SIG-M5 treated with dmso at 0.1 percent for 504 hours (cell line): ENCODE data around the gene NTRK2.

ENCODE experiments used
- DNase-seq: peaks from one replicate; lab custom pipeline; 2025; ENCODE audit not compliant: unreplicated experiment; lab: John Stamatoyannopoulos, UW

Gene NTRK2

GRCh38 chr9:84731696-84732095, 62.2 kb downstream of the NTRK2 start:
- no peak for DNase-seq

DNA sequence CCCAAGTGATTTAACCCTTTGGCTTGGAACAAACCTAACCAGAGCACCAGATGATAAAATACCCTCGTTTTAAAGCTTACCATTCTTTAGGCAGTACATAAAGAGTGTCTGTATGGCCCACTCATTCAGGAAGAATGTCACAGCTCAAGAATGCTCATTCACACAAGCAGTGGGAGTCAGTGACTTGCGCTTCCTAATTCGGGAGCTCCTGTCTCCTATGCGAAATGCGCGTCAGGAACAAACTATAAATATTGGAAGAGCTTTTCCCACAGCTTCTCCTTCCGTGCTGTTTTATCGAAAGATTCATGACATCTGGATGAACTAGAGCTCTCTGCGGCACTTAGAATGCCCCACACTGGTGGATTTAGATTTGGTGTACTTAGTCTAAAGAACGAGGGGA, 66.6 kb downstream of the NTRK2 start:
- no peak for DNase-seq

DNA sequence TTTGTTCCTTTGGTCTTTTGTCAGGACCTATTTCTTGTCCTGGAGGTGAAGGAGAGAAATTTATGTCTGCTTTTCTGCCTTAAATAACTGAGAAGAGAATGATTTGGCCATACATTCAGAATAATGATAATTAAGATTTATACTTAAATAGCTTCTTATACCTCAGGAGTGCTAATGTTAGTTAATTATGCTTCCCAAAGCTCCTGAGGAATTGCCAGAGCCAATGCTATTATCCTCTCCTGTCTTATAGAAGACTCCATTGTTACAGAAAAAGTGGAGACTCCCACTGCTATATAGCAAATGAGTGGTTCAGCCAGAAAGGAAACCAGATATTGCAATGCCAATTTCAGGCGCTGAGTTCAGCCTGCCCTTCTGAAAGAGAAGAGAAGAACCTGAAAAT, 67.0 kb downstream of the NTRK2 start:
- no peak for DNase-seq

- DNase-seq: no peak
Observed at GRCh38 chr9:84738353-84738752, 68.8 kb downstream of the NTRK2 start.

- DNase-seq: no peak
Observed at GRCh38 chr9:84742261-84742660, 72.7 kb downstream of the NTRK2 start.

GRCh38 chr9:84744195-84744594, 74.7 kb downstream of the NTRK2 start:
- no peak for DNase-seq

GRCh38 chr9:84744726-84745125, 75.2 kb downstream of the NTRK2 start:
- no peak for DNase-seq

DNA sequence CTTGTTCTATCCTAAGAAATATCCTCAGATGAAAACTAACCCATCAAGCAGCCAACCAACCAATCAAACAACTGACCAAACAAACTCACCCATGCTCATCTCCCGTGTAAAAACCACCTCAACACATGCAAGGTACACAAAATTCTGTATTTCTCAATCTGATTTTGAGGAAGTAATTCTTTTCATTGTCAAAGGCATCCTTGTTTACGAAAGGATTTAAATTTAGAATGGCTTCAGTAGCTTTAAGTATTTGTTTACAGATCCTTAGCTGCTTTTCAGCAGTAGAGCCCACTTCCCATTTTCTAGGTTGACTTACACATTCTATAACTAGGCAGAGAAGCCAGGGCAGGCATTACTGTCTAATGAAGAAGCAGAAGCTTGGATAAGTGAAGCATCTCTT, 78.6 kb downstream of the NTRK2 start:
- DNase-seq: no peak

GRCh38 chr9:84750152-84750865, 80.8 kb downstream of the NTRK2 start:
- DNase-seq: no peak

DNA sequence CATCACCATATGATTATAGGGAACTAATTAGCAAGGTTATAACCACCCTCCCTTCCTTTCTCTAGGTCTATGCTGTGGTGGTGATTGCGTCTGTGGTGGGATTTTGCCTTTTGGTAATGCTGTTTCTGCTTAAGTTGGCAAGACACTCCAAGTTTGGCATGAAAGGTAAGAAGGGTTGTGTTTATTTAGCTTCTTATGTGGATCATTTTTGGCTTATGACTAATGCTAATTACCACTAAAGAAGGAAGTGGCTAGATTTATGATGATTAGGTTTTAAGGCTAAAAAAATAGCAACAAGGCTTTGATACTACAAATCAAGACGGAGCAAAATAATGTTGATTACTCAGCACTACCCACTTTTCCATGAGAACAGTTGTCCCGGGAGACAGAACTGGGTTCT, 82.4 kb downstream of the NTRK2 start:
- no peak for DNase-seq

DNA sequence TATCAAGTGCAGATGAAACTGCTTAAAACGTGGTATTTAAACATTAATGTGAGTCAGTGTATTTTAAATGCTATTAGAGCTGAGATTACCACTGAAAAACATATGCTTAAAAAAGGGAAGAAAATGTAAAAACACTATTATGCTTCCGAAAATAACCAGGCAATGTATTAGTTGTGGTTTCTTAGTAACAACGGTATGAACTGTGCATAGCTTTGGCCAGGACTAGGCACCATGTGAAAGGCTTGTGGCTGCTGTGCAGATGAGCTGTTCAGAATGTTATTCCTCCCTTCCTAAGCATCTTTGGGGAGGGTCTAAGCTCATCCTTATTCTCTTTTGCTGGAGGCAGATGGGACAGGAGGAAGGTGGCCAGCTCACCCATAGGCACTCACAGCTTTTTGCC, 84.9 kb downstream of the NTRK2 start:
- no peak for DNase-seq

- DNase-seq: no peak
Observed at GRCh38 chr9:84754881-84755280, 85.4 kb downstream of the NTRK2 start.

- no peak for DNase-seq
Observed at GRCh38 chr9:84755380-84755779, 85.9 kb downstream of the NTRK2 start.

- DNase-seq: no peak
Observed at GRCh38 chr9:84756171-84756570, 86.6 kb downstream of the NTRK2 start.

DNA sequence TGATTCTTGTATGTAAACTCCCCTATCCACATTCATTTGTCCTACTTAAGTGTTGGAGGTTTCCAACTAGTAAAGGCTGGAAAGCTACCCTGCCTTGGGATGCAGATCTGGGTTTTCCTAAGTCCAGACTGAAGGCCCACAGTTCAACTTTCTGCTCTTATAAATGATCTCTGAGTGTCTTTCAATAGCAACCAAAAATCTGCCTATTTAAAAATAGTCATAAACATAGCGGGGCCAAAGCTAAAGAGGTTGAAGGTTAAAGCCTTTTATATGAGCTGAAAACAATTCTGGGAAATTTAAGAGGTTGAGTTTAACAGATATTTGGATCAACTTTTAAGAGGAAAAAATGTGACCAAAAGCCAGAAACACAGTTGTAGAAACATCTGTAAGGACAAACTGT, 87.2 kb downstream of the NTRK2 start:
- no peak for DNase-seq

DNA sequence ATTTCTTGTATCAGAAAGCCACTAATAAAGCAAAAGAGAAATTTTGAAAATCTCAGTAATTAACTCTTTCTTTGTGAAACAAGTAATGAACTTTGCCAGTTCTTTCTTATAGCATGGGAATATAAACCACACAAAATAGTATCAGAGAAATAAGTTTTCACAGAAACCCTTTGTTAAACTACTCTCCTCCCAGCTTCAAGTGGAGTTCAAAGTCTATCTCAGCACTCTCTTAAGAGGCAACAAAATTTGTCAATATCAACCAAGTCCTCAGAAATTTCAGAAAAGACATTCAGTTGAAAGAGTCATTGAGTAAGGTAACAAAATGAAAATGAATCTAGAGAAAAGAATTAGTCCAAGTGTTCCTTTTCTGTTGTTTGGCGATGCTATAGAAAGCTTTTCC, 89.3 kb downstream of the NTRK2 start:
- DNase-seq: no peak

GRCh38 chr9:84759300-84759750, 89.8 kb downstream of the NTRK2 start:
- no peak for DNase-seq

DNA sequence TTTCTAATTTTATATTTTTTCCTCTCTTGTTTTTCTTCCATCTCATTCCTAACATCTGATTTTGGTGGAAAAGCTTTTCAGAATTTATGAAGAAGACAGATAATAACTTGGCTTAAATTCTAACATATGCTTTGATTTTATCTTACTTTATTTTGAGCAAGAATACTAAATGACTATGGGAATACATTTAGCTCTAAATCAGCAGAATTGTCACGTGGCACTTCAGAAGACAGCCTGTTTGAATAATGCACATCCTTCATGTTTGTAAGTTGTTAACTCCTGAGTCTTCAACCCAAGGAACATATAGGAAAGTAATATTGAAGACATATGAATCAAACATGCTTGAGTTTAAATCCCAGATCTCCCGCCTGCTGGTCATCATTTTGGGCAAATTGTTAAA, 90.3 kb downstream of the NTRK2 start:
- DNase-seq: no peak

GRCh38 chr9:84761137-84761808, 91.7 kb downstream of the NTRK2 start:
- no peak for DNase-seq

DNA sequence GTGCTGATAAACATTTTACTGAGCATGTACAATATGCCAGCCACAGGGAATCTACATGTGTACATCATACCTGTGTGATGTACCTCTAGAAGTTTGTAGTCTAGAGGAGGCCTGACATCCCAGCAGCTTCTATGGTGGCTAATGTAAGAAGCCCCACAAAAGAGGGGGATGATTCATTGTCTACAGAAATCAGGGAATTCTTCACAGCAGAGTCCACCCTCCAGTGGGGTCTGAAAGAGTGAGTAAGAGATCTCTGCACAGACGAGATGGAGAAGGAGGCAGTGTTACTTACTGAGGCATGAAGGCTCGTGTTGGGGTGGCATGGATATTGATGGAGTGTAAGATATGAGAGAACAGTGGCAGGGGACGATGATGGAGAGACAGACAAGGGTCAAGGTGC, 103.0 kb downstream of the NTRK2 start:
- DNase-seq: no peak

DNA sequence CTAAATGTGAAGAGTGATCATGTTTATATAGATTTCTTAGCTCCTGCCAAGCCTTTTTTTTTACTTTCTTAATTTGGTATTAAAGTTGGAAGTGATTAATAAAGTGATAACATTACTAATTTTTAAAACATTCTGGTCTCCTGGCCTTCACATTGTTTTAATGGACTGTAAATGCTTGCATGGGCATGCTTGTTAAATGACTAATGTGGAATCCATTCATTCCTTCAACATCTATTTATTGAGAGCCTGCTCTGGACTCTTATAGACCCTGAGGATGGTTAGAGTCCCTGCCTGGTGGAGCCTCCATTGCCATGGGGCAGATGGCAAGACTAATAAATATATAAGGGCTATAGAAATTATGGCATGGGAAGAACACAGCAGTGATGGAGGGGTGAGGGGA, 103.5 kb downstream of the NTRK2 start:
- DNase-seq: no peak

DNA sequence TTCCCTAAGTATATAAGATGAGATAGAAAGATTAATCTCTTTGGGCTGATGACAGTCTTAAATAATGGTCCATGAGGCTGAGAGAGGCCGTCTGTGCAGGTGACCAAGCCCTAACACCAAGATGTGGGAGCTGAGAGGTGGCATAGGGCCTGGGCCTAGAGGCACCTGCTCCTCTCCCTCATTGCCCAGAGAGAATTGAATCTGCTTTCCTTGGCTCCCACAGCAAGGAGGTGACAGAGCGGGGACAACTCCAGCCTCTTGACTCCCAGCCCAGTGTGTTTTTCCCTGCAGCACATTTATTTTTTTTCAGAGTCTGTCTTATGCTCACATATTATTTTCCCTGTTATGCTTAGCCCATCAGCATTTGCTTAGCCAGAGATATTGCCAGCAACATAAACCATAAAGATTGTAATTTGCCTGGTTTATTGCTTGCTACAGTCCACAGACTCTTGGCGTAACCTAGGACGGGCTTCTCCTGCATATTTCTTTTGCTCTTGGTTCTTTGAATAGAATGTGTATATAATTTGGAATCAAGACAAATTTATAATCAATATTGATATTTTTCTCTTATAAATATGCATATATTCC, 105.6 kb downstream of the NTRK2 start:
- DNase-seq: no peak
